ENCODE data around the gene ABCB4.

DNA sequence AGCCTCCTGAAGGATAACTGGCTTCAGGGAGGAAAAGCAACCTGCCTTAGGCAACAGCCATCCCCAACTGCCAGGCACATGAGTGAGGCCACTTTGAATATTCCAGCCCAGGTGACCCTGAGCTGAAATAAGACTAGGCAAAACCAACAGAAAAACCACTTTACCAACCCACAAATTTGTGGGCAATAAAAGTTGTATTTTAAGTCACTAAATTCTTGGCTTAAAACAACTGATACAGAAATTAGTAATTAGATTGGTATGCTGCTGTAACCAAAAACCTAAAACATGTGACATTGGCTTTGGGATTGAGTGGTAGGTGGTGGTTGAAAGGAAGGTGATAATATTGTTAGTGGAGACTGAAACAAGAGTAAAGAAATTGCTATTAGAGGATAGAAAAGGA lies 39.9 kb downstream of the ABCB4 start:
- TF ChIP-seq, protein P1, sequence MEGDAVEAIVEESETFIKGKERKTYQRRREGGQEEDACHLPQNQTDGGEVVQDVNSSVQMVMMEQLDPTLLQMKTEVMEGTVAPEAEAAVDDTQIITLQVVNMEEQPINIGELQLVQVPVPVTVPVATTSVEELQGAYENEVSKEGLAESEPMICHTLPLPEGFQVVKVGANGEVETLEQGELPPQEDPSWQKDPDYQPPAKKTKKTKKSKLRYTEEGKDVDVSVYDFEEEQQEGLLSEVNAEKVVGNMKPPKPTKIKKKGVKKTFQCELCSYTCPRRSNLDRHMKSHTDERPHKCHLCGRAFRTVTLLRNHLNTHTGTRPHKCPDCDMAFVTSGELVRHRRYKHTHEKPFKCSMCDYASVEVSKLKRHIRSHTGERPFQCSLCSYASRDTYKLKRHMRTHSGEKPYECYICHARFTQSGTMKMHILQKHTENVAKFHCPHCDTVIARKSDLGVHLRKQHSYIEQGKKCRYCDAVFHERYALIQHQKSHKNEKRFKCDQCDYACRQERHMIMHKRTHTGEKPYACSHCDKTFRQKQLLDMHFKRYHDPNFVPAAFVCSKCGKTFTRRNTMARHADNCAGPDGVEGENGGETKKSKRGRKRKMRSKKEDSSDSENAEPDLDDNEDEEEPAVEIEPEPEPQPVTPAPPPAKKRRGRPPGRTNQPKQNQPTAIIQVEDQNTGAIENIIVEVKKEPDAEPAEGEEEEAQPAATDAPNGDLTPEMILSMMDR (conservative IDR thresholded peaks at IDR 0.05; ENCODE audit: low read depth in 2 of 2), result no peak
- no peak for TF ChIP-seq EZH2 (IDR thresholded peaks at IDR 0.05; ENCODE audit: low read depth, unreplicated experiment)
- no peak for TF ChIP-seq POLR2AphosphoS5 (IDR thresholded peaks at IDR 0.05; ENCODE audit: low read depth)
- TF ChIP-seq, protein P2, sequence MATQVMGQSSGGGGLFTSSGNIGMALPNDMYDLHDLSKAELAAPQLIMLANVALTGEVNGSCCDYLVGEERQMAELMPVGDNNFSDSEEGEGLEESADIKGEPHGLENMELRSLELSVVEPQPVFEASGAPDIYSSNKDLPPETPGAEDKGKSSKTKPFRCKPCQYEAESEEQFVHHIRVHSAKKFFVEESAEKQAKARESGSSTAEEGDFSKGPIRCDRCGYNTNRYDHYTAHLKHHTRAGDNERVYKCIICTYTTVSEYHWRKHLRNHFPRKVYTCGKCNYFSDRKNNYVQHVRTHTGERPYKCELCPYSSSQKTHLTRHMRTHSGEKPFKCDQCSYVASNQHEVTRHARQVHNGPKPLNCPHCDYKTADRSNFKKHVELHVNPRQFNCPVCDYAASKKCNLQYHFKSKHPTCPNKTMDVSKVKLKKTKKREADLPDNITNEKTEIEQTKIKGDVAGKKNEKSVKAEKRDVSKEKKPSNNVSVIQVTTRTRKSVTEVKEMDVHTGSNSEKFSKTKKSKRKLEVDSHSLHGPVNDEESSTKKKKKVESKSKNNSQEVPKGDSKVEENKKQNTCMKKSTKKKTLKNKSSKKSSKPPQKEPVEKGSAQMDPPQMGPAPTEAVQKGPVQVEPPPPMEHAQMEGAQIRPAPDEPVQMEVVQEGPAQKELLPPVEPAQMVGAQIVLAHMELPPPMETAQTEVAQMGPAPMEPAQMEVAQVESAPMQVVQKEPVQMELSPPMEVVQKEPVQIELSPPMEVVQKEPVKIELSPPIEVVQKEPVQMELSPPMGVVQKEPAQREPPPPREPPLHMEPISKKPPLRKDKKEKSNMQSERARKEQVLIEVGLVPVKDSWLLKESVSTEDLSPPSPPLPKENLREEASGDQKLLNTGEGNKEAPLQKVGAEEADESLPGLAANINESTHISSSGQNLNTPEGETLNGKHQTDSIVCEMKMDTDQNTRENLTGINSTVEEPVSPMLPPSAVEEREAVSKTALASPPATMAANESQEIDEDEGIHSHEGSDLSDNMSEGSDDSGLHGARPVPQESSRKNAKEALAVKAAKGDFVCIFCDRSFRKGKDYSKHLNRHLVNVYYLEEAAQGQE (IDR thresholded peaks at IDR 0.05; ENCODE audit: unreplicated experiment), result no peak
- TF ChIP-seq JUNB (IDR thresholded peaks at IDR 0.05; ENCODE audit: unreplicated experiment), result no peak
- no peak for TF ChIP-seq CREB1 (CRISPR knock-in tag; IDR thresholded peaks at IDR 0.05; ENCODE audit: low read depth)
- no peak for TF ChIP-seq EZH2phosphoT487 (IDR thresholded peaks at IDR 0.05; ENCODE audit: unreplicated experiment)
- TF ChIP-seq, protein P3, sequence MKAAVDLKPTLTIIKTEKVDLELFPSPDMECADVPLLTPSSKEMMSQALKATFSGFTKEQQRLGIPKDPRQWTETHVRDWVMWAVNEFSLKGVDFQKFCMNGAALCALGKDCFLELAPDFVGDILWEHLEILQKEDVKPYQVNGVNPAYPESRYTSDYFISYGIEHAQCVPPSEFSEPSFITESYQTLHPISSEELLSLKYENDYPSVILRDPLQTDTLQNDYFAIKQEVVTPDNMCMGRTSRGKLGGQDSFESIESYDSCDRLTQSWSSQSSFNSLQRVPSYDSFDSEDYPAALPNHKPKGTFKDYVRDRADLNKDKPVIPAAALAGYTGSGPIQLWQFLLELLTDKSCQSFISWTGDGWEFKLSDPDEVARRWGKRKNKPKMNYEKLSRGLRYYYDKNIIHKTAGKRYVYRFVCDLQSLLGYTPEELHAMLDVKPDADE (IDR thresholded peaks at IDR 0.05), result no peak
- no peak for TF ChIP-seq ZNF331 (CRISPR knock-in tag; IDR thresholded peaks at IDR 0.05; ENCODE audit: low read depth)
- TF ChIP-seq, protein P4, sequence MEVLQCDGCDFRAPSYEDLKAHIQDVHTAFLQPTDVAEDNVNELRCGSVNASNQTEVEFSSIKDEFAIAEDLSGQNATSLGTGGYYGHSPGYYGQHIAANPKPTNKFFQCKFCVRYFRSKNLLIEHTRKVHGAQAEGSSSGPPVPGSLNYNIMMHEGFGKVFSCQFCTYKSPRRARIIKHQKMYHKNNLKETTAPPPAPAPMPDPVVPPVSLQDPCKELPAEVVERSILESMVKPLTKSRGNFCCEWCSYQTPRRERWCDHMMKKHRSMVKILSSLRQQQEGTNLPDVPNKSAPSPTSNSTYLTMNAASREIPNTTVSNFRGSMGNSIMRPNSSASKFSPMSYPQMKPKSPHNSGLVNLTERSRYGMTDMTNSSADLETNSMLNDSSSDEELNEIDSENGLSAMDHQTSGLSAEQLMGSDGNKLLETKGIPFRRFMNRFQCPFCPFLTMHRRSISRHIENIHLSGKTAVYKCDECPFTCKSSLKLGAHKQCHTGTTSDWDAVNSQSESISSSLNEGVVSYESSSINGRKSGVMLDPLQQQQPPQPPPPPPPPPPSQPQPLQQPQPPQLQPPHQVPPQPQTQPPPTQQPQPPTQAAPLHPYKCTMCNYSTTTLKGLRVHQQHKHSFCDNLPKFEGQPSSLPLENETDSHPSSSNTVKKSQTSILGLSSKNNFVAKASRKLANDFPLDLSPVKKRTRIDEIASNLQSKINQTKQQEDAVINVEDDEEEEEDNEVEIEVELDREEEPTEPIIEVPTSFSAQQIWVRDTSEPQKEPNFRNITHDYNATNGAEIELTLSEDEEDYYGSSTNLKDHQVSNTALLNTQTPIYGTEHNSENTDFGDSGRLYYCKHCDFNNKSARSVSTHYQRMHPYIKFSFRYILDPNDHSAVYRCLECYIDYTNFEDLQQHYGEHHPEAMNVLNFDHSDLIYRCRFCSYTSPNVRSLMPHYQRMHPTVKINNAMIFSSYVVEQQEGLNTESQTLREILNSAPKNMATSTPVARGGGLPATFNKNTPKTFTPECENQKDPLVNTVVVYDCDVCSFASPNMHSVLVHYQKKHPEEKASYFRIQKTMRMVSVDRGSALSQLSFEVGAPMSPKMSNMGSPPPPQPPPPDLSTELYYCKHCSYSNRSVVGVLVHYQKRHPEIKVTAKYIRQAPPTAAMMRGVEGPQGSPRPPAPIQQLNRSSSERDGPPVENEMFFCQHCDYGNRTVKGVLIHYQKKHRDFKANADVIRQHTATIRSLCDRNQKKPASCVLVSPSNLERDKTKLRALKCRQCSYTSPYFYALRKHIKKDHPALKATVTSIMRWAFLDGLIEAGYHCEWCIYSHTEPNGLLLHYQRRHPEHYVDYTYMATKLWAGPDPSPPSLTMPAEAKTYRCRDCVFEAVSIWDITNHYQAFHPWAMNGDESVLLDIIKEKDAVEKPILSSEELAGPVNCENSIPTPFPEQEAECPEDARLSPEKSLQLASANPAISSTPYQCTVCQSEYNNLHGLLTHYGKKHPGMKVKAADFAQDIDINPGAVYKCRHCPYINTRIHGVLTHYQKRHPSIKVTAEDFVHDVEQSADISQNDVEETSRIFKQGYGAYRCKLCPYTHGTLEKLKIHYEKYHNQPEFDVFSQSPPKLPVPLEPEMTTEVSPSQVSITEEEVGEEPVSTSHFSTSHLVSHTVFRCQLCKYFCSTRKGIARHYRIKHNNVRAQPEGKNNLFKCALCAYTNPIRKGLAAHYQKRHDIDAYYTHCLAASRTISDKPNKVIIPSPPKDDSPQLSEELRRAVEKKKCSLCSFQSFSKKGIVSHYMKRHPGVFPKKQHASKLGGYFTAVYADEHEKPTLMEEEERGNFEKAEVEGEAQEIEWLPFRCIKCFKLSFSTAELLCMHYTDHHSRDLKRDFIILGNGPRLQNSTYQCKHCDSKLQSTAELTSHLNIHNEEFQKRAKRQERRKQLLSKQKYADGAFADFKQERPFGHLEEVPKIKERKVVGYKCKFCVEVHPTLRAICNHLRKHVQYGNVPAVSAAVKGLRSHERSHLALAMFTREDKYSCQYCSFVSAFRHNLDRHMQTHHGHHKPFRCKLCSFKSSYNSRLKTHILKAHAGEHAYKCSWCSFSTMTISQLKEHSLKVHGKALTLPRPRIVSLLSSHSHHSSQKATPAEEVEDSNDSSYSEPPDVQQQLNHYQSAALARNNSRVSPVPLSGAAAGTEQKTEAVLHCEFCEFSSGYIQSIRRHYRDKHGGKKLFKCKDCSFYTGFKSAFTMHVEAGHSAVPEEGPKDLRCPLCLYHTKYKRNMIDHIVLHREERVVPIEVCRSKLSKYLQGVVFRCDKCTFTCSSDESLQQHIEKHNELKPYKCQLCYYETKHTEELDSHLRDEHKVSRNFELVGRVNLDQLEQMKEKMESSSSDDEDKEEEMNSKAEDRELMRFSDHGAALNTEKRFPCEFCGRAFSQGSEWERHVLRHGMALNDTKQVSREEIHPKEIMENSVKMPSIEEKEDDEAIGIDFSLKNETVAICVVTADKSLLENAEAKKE (CRISPR knock-in tag; IDR thresholded peaks at IDR 0.05), result no peak
- TF ChIP-seq ZNF114 (CRISPR knock-in tag; IDR thresholded peaks at IDR 0.05), result no peak
- no peak for TF ChIP-seq NANOG (IDR thresholded peaks at IDR 0.05; ENCODE audit: borderline replicate concordance)

All from GM23338 (cell line).